IPS-15b (cell line): ENCODE results near the gene SNRPD3.

Source experiments
- H3K27me3 ChIP-seq: one replicate; pipeline ENCODE4 v1.6.1; 2013; ENCODE audit warnings: low read length; ENCODE audit not compliant: control insufficient read depth, insufficient read depth
- H3K36me3 ChIP-seq: one replicate; pipeline ENCODE4 v1.6.1; 2013; ENCODE audit warnings: low read length; ENCODE audit not compliant: control insufficient read depth, insufficient read depth
- H3K4me1 ChIP-seq: one replicate; pipeline ENCODE4 v1.6.1; 2013; ENCODE audit warnings: mild to moderate bottlenecking, low read length; ENCODE audit not compliant: control insufficient read depth, insufficient read depth
- H3K4me3 ChIP-seq: one replicate; pipeline ENCODE4 v1.5.1; 2013; ENCODE audit warnings: low read depth, low read length
- H3K9ac ChIP-seq: one replicate; pipeline ENCODE4 v1.6.1; 2013; ENCODE audit warnings: low read depth, mild to moderate bottlenecking, low read length
- H3K9me3 ChIP-seq: one replicate; pipeline ENCODE4 v1.6.1; 2013; ENCODE audit warnings: mild to moderate bottlenecking, low read length; ENCODE audit not compliant: control insufficient read depth, insufficient read depth

The SNRPD3 gene

DNA sequence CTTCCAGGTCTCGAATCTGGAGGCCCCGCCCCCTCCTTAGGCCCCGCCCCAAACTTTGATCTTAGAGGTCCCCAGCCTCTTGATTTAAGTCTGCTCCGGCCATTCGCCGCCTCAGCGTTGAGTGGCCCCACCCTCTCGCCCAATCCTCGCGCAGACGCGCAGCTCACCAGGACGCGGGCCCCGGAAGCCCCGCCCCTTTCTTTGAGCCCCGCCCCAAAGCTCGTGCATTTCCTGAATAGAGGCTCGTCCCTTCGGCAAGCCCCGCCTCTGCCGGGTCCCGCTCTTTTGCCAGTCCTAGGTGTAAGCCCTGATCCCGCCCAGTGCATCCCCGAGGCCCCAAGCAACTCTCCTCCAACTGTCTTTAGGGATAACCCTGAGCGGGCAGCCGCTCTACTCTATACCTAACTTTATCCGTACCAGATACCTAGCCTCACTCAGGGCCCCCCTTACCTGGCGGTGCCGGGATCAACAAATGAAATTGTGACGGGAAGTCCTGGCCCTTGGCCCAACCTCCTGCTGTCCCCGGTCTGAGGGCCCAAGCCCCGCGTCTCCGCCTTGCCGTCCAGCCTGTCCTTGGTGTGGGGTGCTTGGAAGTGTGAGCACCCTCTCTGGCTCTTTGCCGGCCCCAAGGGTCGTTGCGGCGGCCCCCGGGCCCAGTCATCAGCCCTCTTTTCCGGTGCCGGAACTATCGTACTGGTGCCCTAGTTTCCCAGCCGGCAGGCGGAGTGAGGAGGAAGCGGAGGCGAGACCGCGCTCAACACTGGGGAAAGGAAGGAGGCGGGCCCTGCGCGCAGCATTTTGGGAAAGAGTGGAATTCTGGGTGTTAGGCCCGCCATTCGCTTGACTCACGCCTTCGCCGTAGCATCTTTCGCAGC lies at the start of gene SNRPD3:
Gene SNRPD3, plus strand, starts transcription at position 835 of the 875 bp plus-strand sequence. CDS start 1,676 bp downstream, outside the sequence.
- H3K4me3 ChIP-seq: peak within 1 kb of the TSS; percentile 98
- H3K4me1 ChIP-seq: peaks cover 7% of the 10 kb centered on the region
- peaks cover 28% of the 10 kb centered on the region for H3K36me3 ChIP-seq
- H3K9ac ChIP-seq: peak within 1 kb of the TSS; percentile 99
- H3K9me3 ChIP-seq: no peaks in the 10 kb centered on the region
- no peaks in the 10 kb centered on the region for H3K27me3 ChIP-seq

- peaks cover 13% of the 10 kb centered on the region for H3K4me1 ChIP-seq
- H3K36me3 ChIP-seq: no peaks in the 10 kb centered on the region
- H3K27me3 ChIP-seq: no peaks in the 10 kb centered on the region
- no peaks in the 10 kb centered on the region for H3K9me3 ChIP-seq
- no peak overlapping the region for H3K9ac ChIP-seq
- peak overlapping the region; percentile 6 for H3K4me3 ChIP-seq
Observed at GRCh38 chr22:24506802-24507438, 48.9 kb upstream of the SNRPD3 start.

DNA sequence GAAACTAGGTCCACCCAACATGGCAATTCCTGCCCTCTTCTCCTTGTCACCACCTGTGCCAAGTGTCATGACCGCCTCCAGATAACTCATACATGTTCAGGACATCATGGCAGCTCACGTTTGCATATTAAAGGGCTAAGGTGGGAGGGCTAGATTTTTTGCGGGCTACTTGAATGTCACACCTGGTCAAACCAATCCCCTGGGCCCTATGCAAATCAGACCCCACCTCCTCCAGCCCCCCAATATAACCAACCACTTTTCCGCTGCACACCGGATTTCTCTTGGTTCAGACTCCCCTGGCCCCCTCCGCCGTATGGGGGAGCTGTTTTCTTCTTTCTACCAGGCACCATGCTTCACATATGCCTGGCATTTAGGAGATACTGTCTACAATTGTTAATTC lies 48.1 kb upstream of the SNRPD3 start:
- no peaks in the 10 kb centered on the region for H3K27me3 ChIP-seq
- peaks cover 13% of the 10 kb centered on the region for H3K4me1 ChIP-seq
- H3K4me3 ChIP-seq: peak overlapping the region; percentile 6
- H3K9ac ChIP-seq: no peak overlapping the region
- no peaks in the 10 kb centered on the region for H3K36me3 ChIP-seq
- no peaks in the 10 kb centered on the region for H3K9me3 ChIP-seq

DNA sequence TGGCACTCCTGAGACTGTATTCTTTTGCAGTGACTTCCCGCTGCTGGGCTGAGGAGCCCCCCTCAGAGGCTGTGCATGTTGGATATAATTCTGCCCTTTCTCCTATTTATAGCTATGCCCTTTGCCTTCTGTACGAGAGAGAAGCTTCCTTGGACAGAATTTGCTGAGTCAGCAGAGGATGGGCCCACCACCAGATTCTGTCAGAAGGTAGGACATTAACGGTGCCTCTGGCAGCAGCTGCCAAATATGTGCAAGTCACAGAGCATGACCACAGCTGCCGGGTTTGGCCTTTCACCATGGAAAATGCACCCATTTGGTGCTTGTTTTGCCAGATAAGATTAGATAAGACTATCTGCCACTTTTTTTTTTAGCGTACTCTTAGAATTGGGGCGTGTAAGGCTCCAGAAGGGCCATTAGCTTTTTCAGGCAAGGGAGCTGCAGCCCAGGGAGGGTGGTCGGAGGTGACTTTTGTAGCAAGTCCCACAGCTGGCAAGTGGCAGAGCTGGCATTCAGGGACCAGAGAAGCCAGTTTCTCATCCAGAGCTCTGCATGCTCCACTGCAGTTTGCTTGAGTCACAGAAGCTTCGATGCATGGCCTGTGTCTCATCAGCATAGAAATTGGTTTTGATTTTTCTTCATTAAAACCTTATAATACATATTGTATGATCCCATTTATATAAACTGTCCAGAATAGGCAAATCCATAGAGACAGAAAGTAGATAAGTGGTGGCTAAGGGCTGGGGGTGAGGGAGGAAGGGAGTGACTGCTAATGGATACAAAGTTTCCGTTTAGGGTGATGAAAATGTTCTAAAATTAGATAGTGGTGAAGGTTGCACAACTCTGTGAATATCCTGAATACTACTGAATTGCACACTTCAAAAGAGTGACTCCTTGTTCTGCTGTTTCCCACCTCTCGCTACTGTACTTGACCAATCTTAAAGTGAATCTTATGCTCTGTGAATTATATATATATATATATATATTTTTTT lies 44.9 kb upstream of the SNRPD3 start:
- no peaks in the 10 kb centered on the region for H3K9me3 ChIP-seq
- H3K27me3 ChIP-seq: no peaks in the 10 kb centered on the region
- H3K36me3 ChIP-seq: no peaks in the 10 kb centered on the region
- no peak overlapping the region for H3K9ac ChIP-seq
- H3K4me3 ChIP-seq: no peak overlapping the region
- H3K4me1 ChIP-seq: peaks cover 13% of the 10 kb centered on the region

DNA sequence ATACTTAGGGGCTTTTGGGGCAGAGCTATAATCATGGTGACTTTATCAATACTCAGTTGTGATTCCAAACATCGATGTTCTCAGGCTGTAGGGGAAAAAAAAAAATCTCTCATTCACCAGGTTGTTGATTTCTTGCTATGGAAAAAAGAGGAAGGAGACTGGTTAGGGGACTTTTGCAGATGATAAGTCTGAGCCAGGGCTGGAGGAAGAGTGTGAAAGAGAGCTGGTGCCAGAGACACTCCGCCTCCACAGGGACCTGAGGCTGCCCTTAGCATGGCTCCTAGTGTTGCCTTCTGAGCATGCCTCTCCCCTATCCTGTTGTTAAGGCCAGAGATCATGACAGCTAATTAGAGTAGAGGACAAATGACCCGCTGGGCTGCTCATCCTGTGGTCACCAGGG lies 43.8 kb upstream of the SNRPD3 start:
- peaks cover 4% of the 10 kb centered on the region for H3K4me1 ChIP-seq
- no peak overlapping the region for H3K4me3 ChIP-seq
- no peak overlapping the region for H3K9ac ChIP-seq
- no peaks in the 10 kb centered on the region for H3K9me3 ChIP-seq
- no peaks in the 10 kb centered on the region for H3K27me3 ChIP-seq
- H3K36me3 ChIP-seq: no peaks in the 10 kb centered on the region

DNA sequence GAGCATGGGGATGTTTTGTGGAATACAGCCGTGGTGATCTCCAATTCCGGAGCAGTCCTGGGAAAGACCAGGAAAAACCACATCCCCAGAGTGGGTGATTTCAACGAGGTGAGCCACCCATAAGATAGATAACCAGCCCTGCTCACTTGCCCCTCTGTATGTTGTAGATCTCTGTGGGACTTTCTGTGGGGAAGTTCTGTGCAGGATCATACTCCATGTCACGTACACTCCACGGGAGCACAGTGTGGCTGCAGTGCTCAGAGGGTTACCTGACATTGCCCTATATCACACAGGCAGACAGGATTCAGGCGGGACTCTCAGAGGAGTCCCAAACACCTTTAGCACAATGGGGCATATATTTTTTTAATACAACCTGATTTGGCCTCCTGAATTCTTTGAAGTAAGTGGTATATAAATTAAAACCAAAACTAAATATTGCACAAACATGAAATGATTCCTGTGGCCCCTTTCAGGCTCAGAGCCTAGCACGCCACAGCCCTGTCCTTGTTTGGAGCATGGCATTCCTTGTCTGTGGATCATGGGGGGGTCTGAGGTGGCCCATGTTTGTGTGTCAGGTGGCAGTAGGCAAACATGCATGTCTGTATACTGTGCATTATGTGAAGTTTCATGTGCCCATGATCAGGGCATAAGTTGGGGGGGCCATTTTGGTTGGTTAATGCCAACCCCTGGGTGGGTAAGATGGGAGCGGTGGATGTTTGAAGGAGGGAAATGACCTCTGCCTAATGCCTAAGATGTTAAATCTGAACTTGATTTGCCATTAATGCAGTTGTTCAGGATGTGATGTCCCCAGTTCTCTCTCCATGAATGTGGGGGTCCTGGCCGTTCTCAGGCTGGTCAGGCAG lies 42.2 kb upstream of the SNRPD3 start:
- H3K9me3 ChIP-seq: no peaks in the 10 kb centered on the region
- H3K36me3 ChIP-seq: no peaks in the 10 kb centered on the region
- no peak overlapping the region for H3K4me3 ChIP-seq
- H3K27me3 ChIP-seq: no peaks in the 10 kb centered on the region
- H3K9ac ChIP-seq: no peak overlapping the region
- no peaks in the 10 kb centered on the region for H3K4me1 ChIP-seq

DNA sequence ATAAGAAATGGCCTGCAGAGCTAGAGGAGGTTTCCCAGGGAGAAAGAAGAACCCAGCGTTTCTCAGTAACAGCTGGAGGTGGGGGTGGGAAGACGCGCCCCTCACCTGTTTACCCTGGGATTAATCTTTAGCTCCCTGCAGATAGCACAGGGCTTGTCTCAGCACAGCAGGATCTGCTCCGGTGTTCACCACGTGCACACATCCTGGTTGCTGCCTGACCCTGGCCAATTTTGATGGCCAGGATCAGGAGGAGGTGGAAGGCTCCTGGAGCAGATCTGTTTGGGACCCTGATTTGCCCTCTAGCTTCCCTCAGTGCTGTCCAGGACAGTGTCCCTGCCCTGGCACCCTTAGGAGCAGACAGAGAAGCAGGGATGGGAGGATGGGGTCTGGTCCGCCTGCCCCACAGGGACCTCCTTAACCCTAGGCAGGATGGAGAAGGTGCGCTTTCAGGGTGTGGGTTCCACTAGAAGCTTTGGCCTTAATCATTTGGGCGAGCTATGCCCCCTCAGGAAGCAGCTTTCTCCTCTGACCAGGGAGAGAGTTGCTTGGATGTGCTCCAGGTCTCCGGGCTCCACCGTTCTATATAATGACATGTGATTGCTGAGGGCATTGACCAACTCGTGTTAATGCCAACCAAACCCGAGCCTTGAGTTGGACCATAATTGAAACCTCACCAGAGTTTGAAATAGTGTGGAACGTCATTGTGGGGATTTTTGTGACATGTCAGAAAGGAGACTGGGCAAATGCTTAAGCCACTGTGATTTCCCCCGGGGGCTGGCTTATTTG lies 41.4 kb upstream of the SNRPD3 start:
- no peak overlapping the region for H3K4me3 ChIP-seq
- H3K9ac ChIP-seq: no peak overlapping the region
- H3K4me1 ChIP-seq: no peaks in the 10 kb centered on the region
- H3K36me3 ChIP-seq: no peaks in the 10 kb centered on the region
- no peaks in the 10 kb centered on the region for H3K27me3 ChIP-seq
- H3K9me3 ChIP-seq: no peaks in the 10 kb centered on the region

- H3K36me3 ChIP-seq: no peaks in the 10 kb centered on the region
- no peak overlapping the region for H3K4me3 ChIP-seq
- H3K9me3 ChIP-seq: no peaks in the 10 kb centered on the region
- no peaks in the 10 kb centered on the region for H3K27me3 ChIP-seq
- H3K9ac ChIP-seq: no peak overlapping the region
- H3K4me1 ChIP-seq: no peaks in the 10 kb centered on the region
Observed at GRCh38 chr22:24515027-24515338, 40.8 kb upstream of the SNRPD3 start.

- H3K9me3 ChIP-seq: no peaks in the 10 kb centered on the region
- H3K4me3 ChIP-seq: no peak overlapping the region
- no peaks in the 10 kb centered on the region for H3K4me1 ChIP-seq
- no peaks in the 10 kb centered on the region for H3K36me3 ChIP-seq
- no peak overlapping the region for H3K9ac ChIP-seq
- H3K27me3 ChIP-seq: no peaks in the 10 kb centered on the region
Observed at GRCh38 chr22:24516301-24516737, 39.5 kb upstream of the SNRPD3 start.

GRCh38 chr22:24517446-24517845 lies 38.4 kb upstream of the SNRPD3 start:
- Histone ChIP-seq H3K4me3 (no peak overlapping the region), H3K9ac (no peak overlapping the region), H3K9me3 (no peaks in the 10 kb centered on the region), H3K27me3 (no peaks in the 10 kb centered on the region), H3K4me1 (no peaks in the 10 kb centered on the region), H3K36me3 (no peaks in the 10 kb centered on the region)
